NCI-H1436 treated with DMSO at 0.1 percent for 48 hours (cell line): Measurements from ENCODE around the gene EHMT1.
"Not testable (repeated sequence)": the region's sequence is repeated elsewhere in the genome, so short reads cannot be mapped to it uniquely, and the experiment has no call there.

Experiments used
- DNase-seq: peaks from one replicate; lab custom pipeline; 2025; lab: John Stamatoyannopoulos, UW

The EHMT1 gene

GRCh38 chr9:137615387-137615871 lies 3.4 kb upstream of the EHMT1 start:
- DNase-seq = no peak

GRCh38 chr9:137619240-137620047 lies 639 bp downstream of the EHMT1 start:
- DNase-seq = no peak

GRCh38 chr9:137620048-137620405 lies 1.2 kb downstream of the EHMT1 start:
- DNase-seq = no peak

DNA sequence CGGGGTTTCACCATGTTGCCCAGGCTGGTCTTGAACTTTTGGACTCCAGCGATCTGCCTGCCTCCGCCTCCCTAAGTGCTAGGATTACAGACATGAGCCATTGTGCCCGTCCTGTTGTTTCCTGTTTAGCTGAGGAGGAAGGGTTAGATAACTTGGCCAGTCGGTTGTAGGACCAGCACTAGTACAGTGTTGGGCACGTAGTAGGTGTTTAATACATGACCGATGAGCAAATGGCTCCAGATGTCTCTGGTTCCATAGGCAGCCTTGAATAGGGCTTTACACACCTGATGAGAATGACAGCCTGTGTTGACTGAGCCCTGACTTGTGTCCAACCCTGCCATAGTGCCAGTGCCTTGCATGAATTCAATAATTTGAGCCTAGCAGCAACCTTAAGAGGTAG lies 1.8 kb downstream of the EHMT1 start:
- no peak for DNase-seq

DNA sequence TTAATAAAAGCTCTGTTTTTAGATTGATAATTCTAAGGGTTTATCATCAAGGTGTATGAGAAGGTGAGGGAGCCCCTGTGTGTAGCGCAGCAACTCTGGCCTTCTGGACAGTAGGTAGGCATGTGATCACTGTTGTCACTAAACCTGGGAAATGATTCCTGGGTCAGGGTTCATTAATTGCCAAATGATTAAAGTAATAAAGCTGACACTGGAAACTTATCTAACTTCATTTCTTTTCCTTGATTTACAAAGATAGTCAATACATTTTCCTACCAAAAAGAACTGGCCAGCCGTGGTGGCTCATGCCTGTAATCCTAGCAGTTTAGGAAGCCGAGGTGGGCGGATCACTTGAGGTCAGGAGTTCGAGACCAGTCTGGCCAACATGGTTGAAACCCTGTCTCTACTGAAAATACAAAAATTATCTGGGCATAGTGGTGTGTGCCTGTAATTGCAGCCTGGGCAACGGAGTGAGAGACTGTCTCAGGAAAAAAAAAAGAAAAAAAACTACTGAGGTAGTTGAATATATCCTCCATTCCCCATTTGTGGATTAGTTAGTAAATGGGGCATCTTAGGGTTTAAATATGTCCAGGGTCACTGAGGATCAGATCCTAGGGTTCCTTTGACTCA lies 2.4 kb downstream of the EHMT1 start:
- DNase-seq = no peak

DNA sequence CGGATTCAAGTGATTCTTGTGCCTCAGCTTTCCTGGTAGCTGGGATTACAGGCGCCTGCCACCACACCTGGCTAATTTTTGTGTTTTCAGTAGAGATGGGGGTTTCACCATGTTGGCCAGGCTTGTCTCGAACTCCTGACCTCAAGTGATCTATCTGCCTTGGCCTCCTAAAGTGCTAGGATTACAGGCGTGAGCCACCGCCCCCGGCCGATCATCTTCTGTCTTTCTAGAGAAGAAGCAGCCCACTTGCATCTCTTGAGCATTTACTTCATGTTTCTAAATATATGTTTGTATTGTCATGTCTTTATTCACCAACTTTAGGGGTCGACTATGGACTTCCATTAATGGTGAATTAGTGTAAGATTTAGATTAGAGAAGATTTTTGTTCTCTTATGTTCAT lies 3.4 kb downstream of the EHMT1 start:
- not testable (repeated sequence) for DNase-seq

DNA sequence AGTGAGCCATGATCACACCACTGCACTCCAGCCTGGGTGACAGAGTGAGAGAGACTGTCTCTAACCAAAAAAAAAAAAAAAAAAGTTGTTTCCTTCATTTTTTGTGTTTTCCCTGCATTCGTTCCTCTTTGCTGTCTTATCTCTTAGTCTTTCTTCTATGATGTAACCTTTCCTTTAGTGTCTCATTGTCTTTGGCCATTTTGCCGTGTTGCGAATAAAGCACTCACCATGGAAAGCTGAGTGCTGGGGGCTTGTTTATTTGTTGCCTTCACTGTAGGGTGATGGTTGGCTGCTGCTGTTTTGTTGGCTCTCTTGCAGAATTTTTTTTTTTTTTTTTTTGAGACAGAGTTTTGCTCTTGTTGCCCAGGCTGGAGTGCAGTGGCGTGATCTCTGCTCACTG lies 7.7 kb downstream of the EHMT1 start:
- DNase-seq = no peak

DNA sequence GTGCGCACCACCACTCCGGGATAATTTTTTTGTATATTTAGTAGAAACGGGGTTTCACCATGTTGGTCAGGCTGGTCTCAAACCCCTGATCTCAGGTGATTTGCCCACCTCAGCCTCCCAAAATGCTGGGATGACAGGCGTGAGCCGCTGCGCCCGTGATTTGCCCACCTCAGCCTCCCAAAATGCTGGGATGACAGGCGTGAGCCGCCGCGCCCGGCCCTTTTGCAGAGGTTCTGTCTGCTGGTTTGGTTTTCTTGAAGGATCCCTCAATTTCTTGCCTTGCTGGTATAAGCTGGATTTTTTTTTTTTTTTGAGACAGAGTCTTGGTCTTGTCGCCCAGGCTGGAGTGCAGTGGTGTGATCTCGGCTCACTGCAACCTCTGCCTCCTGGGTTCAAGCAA lies 8.6 kb downstream of the EHMT1 start:
- not testable (repeated sequence) for DNase-seq

GRCh38 chr9:137630126-137630525 lies 11.3 kb downstream of the EHMT1 start:
- no peak for DNase-seq

DNA sequence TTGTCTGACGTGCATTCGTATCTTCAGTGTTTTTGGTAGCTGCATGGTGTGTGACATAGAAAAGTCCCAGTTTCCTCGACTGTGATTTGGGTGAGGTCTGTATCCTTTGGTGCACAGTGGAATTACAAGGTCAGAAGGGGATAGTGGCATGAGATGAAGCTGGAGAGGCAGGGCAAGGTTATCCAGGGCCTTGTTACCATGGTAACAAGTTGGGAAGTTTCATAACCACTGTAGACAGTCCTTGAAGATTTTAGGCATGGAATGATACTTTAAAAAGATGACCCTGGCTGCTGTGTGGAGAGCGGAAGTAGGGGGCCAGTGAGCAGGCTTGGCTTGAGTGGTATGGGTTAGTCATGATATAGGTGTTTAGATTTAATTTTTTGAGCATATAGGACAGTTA lies 11.9 kb downstream of the EHMT1 start:
- no peak for DNase-seq

- no peak for DNase-seq
Measured at GRCh38 chr9:137631345-137632229, 12.8 kb downstream of the EHMT1 start.

DNA sequence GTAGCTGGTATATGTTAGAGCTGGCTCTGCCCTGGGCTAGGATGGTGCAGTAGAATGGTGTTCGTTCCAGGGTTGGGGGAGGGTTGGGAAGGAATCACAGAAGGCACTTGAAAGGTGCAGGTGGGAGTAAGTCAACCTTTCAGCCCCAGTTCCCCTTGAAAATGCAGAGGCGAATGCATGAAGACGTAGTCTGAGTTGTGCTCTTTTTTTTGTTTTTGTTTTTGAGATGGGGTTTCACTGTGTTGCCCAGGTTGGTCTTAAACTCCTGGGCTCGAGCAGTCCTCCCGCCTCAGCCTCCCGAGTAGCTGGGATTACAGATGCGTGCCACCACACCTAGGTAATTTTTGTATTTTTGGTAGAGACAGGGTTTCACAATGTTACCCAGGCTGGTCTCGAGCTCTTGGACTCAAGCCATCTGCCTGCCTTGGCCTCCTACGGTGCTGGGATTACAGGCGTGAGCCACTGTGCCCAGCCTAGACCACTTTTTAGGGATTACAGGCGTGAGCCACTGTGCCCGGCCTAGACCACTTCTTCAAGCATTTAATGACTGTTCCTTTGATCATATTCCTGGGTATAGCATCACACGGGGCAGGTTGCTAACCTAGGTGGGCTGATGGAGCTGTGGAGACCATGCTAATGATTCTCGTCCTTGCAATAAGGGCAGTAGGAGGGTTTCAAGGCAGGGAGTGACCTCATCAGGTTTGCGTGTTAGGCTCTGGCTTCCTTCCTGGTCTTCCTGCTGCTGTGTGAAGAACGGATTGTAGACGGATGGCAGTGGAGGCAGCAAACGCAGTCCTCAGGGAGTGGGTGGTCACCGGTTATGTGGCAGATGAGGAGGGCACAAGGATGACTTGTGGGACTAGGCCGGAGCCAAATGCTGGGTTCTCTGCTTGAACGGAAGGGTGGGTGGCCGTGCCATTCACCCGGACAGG lies 13.7 kb downstream of the EHMT1 start:
- no peak for DNase-seq

DNA sequence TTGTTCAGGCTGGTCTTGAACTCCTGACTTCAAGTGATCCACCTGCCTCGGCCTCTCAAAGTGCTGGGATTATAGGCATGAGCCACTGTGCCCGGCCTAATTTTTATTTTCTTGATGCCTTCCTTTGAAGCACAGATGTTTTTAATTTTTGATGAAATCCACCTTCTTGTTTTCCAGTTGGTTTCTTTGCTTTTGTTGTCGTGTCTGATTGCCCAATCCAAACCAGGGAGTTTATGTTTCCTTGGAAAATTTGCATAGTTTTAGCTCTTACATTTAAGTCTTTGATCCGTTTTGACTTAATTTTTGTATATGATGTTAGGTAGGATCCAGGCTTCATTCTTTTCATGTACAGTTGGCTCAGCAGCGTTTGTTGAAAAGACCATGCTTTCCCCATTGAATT lies 15.2 kb downstream of the EHMT1 start:
- DNase-seq = no peak

DNA sequence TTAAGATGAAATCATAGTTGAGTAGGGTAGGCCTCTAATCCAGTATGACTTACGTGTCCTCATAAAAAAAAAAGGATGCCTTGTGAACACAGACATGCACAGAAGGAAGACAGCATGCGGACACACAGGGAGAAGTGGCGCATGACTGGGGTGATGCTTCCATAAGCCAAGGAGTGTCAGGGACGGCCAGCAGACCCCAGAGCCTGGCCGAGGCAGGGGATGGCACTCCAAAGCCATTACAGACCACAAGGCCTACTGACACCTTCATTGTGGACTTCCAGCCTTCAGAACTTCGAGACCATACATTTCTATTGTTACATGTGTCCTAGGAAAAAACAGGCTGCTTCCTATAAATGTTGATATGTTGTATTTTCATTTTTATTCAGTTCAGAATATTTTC lies 19.9 kb downstream of the EHMT1 start:
- DNase-seq = no peak

DNA sequence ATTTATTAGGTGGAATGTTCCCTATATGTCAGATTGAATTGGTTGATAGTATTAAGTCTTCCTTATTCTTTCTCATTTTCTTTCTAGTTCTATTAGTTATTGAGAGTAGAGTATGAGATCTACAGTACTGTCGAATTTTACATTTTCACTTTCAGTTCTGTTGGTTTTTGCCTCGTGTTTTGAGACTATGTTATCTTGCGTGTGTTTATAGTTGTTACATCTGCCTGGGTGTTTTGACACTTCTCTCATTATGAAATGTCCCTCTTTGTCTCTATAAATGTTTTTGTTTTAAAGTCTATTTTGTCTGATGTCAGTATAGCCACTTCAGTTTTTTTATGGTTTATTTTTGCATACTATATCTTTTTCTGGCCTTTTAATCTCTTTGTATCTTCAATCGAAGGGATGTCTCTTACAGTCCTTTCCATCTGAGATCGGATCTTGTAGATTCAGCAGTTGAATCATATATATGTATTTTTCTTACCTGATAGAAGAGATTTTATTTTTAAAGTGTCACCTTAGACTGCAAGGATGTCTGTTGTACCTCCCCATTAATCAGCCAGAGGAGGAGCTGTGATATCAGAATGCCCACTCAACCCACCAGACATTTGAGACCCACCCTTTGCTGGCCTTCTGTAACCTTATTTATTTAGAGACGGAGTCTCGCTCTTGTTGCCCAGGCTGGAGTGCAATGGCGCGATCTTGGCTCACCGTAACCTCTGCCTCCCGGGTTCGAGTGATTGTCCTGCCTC lies 20.7 kb downstream of the EHMT1 start:
- DNase-seq = no peak

DNA sequence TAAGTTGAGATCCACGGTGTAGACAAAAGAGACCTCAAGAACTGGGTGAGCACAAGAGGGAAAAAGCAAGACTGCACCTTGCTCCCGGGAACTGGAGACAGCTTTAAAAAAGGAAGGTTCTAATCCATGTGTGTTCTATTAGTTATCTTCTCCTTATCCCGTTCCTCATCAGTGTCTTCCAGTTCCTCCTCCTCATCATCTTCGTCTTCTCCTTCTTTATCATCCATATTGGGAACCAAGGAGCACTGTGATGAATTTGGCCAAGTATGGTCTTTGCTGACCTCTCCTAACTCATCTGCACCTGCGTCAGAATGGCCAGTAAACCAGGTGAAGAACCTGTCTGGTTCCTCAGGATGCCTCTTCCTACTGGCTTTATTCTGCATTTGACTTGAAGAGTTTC lies 22.1 kb downstream of the EHMT1 start:
- DNase-seq = no peak

- no peak for DNase-seq
Measured at GRCh38 chr9:137642118-137642601, 23.4 kb downstream of the EHMT1 start.

DNA sequence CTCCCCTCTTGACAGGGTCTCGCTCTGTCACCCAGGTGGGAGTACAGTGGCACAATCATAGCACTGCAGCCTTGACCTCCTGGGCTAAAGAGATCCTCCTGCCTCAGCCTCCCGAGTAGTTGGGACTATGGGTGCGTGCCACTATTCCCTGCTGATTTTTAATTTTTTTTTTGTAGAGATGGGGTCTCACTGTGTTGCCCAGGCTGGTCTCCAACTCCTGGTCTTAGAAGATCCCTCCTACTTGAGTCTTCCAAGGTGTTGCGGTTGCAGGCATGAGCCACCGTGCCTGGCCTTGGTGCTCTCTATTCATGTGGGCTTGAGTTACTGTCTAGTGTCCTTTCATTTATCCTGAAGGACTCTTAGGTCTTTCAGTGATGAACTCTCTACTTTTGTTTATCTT lies 24.1 kb downstream of the EHMT1 start:
- DNase-seq = no peak

- DNase-seq = no peak
Measured at GRCh38 chr9:137643921-137644320, 25.1 kb downstream of the EHMT1 start.

GRCh38 chr9:137645211-137645610 lies 26.4 kb downstream of the EHMT1 start:
- DNase-seq = peak; percentile 34

DNA sequence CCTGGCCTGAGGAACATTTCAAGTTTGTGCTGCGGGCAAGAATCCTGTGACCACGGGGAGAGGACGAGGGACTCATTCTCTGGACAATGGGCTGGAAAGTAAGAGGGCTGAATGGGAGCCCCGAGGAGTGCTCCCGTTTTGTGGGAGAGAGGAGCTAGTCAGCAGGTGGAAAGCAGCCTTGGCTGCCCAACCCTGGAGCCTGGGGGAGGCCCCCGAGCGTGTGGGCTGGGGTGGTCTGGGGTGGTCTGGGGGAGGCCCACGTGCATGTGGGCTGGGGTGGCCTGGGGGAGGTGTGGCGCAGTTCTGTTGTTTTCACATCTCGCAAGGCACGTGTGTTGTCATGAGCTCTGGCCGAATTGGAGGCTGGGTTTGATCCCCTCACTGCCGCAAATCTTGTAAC lies 27.5 kb downstream of the EHMT1 start:
- DNase-seq = no peak
